ENCODE measurements around the gene NALCN. TPM values are rescaled to one million over a fixed set of nuclear protein-coding genes. Genes with fewer than 3 reads are reported as not detected.

NALCN gene
- total RNA-seq, 1 donor from 2014 or later = 18.5 TPM

- no peak for TF ChIP-seq CTCF (IDR thresholded peaks at IDR 0.05)
- Histone ChIP-seq H3K4me1 (peaks cover 0 to 32% of the 10 kb centered on the region in 2 donors), H3K27me3 (no peaks in the 10 kb centered on the region), H3K36me3 (no peaks in the 10 kb centered on the region), H3K4me3 (no peak overlapping the region), H3K27ac (peak overlapping the region; percentile 73 to 80), H3K9me3 (no peaks in the 10 kb centered on the region)
- intact Hi-C loops (cut with DNase I) = loop anchor here (5.0 to 10.0 kb wide), 3 partner anchors 92 to 1088 kb away; partner anchors contain the start of gene ITGBL1
- peak in 1 of 2 donors; percentile 74 for DNase-seq (ENCODE audit: low spot score in 2 of 2)
Measured at GRCh38 chr13:101307181-101307701, 109.1 kb downstream of the NALCN start.

GRCh38 chr13:101306773-101307172 lies 109.5 kb downstream of the NALCN start:
- Histone ChIP-seq H3K27me3 (no peaks in the 10 kb centered on the region), H3K4me1 (peaks cover 0 to 32% of the 10 kb centered on the region in 2 donors), H3K9me3 (no peaks in the 10 kb centered on the region), H3K27ac (peak overlapping the region; percentile 73 to 80), H3K4me3 (no peak overlapping the region), H3K36me3 (no peaks in the 10 kb centered on the region)
- DNase-seq (ENCODE audit: low spot score in 2 of 2) = no peak
- intact Hi-C loops (cut with DNase I) = loop anchor here (5.0 to 10.0 kb wide), 3 partner anchors 92 to 1088 kb away; partner anchors contain the start of gene ITGBL1
- TF ChIP-seq CTCF (IDR thresholded peaks at IDR 0.05) = no peak

GRCh38 chr13:101305981-101306411 lies 110.3 kb downstream of the NALCN start:
- TF ChIP-seq CTCF (IDR thresholded peaks at IDR 0.05) = no peak

GRCh38 chr13:101303521-101303920 lies 112.8 kb downstream of the NALCN start:
- Histone ChIP-seq H3K27ac (no peak overlapping the region), H3K9me3 (no peaks in the 10 kb centered on the region), H3K36me3 (no peaks in the 10 kb centered on the region), H3K4me3 (no peak overlapping the region), H3K4me1 (peaks cover 0 to 20% of the 10 kb centered on the region in 2 donors), H3K27me3 (no peaks in the 10 kb centered on the region)
- intact Hi-C loops (cut with DNase I) = loop anchor here (10.0 kb wide), 2 partner anchors 89 to 1091 kb away; no protein-coding TSS in a partner anchor
- no peak for DNase-seq (ENCODE audit: low spot score in 2 of 2)
- no peak for TF ChIP-seq CTCF (IDR thresholded peaks at IDR 0.05)

More at GRCh38 chr13:101305981-101306411, 110.3 kb downstream of the NALCN start:
- no peaks in the 10 kb centered on the region for H3K36me3 ChIP-seq
- intact Hi-C loops (cut with DNase I) = loop anchor here (5.0 to 10.0 kb wide), 3 partner anchors 91 to 1089 kb away; partner anchors contain the start of gene ITGBL1
- no peak overlapping the region for H3K4me3 ChIP-seq
- DNase-seq (ENCODE audit: low spot score in 2 of 2) = no peak
- H3K4me1 ChIP-seq = peaks cover 0 to 32% of the 10 kb centered on the region in 2 donors
- peak overlapping the region; percentile 73 to 80 for H3K27ac ChIP-seq
- no peaks in the 10 kb centered on the region for H3K9me3 ChIP-seq
- no peaks in the 10 kb centered on the region for H3K27me3 ChIP-seq

GRCh38 chr13:101301053-101301452 lies 115.3 kb downstream of the NALCN start:
- intact Hi-C loops (cut with DNase I) = loop anchor here (10.0 kb wide), 2 partner anchors 86 to 1094 kb away; no protein-coding TSS in a partner anchor
- Histone ChIP-seq H3K27ac (no peak overlapping the region), H3K4me3 (no peak overlapping the region), H3K4me1 (peaks cover 0 to 3% of the 10 kb centered on the region in 2 donors), H3K27me3 (no peaks in the 10 kb centered on the region), H3K36me3 (no peaks in the 10 kb centered on the region), H3K9me3 (no peaks in the 10 kb centered on the region)
- DNase-seq (ENCODE audit: low spot score in 2 of 2) = no peak
- peak in 1 of 3 experiments; percentile 13 for TF ChIP-seq CTCF (IDR thresholded peaks at IDR 0.05)
